ENCODE measurements around the gene UGT2A2.

Gene UGT2A2

GRCh38 chr4:69576251-69576877, 63.1 kb downstream of the UGT2A2 start:
- DNase-seq (ENCODE audit: low read depth, low spot score), result no peak

- no peak for DNase-seq (ENCODE audit: low read depth, low spot score)
Observed at GRCh38 chr4:69568787-69569186, 70.7 kb downstream of the UGT2A2 start.

DNA sequence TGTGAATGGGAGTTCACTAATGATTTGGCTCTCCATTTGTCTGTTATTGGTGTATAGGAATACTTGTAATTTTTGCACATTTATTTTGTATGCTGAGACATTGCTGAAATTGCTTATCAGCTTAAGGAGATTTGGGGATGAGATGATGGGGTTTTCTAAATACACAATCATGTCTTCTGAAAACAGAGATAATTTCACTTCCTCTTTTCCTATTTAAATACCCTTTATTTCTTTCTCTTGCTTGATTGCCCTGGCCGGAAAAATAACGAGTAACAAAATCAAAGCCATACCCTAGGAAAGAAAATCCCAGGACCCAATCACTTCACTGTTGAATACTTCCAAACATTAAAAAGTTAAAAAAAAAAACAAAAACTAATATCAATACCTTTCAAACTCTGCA, 76.0 kb downstream of the UGT2A2 start:
- no peak for DNase-seq (ENCODE audit: low read depth, low spot score)

GRCh38 chr4:69549651-69550050, 89.8 kb downstream of the UGT2A2 start:
- DNase-seq (ENCODE audit: low read depth, low spot score), result no peak

GRCh38 chr4:69546134-69546765, 93.2 kb downstream of the UGT2A2 start:
- no peak for DNase-seq (ENCODE audit: low read depth, low spot score)
